Measurements from ENCODE around the gene MYH6. TPM values are rescaled to one million over a fixed set of nuclear protein-coding genes. Genes with fewer than 3 reads are reported as not detected.
"Not testable (repeated sequence)": the region's sequence is repeated elsewhere in the genome, so short reads cannot be mapped to it uniquely, and the experiment has no call there.

Gene MYH6
- total RNA-seq, 1 donor from 2014 or later: not detected

- H3K4me1 ChIP-seq: no peaks in the 10 kb centered on the region
- no peaks in the 10 kb centered on the region for H3K36me3 ChIP-seq
- DNase-seq (ENCODE audit: extremely low spot score in 2 of 2): no peak
Measured at GRCh38 chr14:23404331-23404900, 3.7 kb downstream of the MYH6 start.

GRCh38 chr14:23403908-23404307 lies 4.2 kb downstream of the MYH6 start:
- Histone ChIP-seq H3K27ac (no peak overlapping the region), H3K4me1 (no peaks in the 10 kb centered on the region), H3K27me3 (no peaks in the 10 kb centered on the region), H3K4me3 (no peak overlapping the region), H3K36me3 (no peaks in the 10 kb centered on the region), H3K9me3 (no peaks in the 10 kb centered on the region)
- TF ChIP-seq POLR2A (IDR thresholded peaks at IDR 0.05): no peak
- TF ChIP-seq POLR2AphosphoS5 (IDR thresholded peaks at IDR 0.05; ENCODE audit: insufficient read depth in 1 of 2, low read depth in 1 of 2): no peak
- no peak for TF ChIP-seq CTCF (IDR thresholded peaks at IDR 0.05)
- no peak for DNase-seq (ENCODE audit: extremely low spot score in 2 of 2)
- intact Hi-C loops (cut with DNase I): no loop called here

More at GRCh38 chr14:23404331-23404900, 3.7 kb downstream of the MYH6 start:
- TF ChIP-seq CTCF (IDR thresholded peaks at IDR 0.05) (no peak), POLR2A (IDR thresholded peaks at IDR 0.05) (no peak), POLR2AphosphoS5 (IDR thresholded peaks at IDR 0.05; ENCODE audit: insufficient read depth in 1 of 2, low read depth in 1 of 2) (no peak)
- intact Hi-C loops (cut with DNase I): no loop called here
- no peaks in the 10 kb centered on the region for H3K9me3 ChIP-seq
- H3K4me3 ChIP-seq: no peak overlapping the region
- H3K27me3 ChIP-seq: no peaks in the 10 kb centered on the region
- no peak overlapping the region for H3K27ac ChIP-seq

- no peak for DNase-seq (ENCODE audit: extremely low spot score in 2 of 2)
Measured at GRCh38 chr14:23403139-23403438, 5.0 kb downstream of the MYH6 start.

GRCh38 chr14:23402296-23403138 lies 5.6 kb downstream of the MYH6 start:
- Histone ChIP-seq H3K4me3 (no peak overlapping the region), H3K36me3 (no peaks in the 10 kb centered on the region), H3K9me3 (no peaks in the 10 kb centered on the region), H3K27ac (no peak overlapping the region), H3K27me3 (no peaks in the 10 kb centered on the region), H3K4me1 (no peaks in the 10 kb centered on the region)
- no peak for TF ChIP-seq CTCF (IDR thresholded peaks at IDR 0.05)
- no peak for TF ChIP-seq POLR2AphosphoS5 (IDR thresholded peaks at IDR 0.05; ENCODE audit: insufficient read depth in 1 of 2, low read depth in 1 of 2)
- TF ChIP-seq POLR2A (IDR thresholded peaks at IDR 0.05): no peak
- DNase-seq (ENCODE audit: extremely low spot score in 2 of 2): no peak
- intact Hi-C loops (cut with DNase I): no loop called here

More at GRCh38 chr14:23403139-23403438, 5.0 kb downstream of the MYH6 start:
- intact Hi-C loops (cut with DNase I): no loop called here
- no peaks in the 10 kb centered on the region for H3K4me1 ChIP-seq
- no peaks in the 10 kb centered on the region for H3K9me3 ChIP-seq
- no peaks in the 10 kb centered on the region for H3K36me3 ChIP-seq
- no peak for TF ChIP-seq POLR2A (IDR thresholded peaks at IDR 0.05)
- no peak for TF ChIP-seq CTCF (IDR thresholded peaks at IDR 0.05)
- TF ChIP-seq POLR2AphosphoS5 (IDR thresholded peaks at IDR 0.05; ENCODE audit: insufficient read depth in 1 of 2, low read depth in 1 of 2): no peak
- H3K4me3 ChIP-seq: no peak overlapping the region
- H3K27ac ChIP-seq: no peak overlapping the region
- H3K27me3 ChIP-seq: no peaks in the 10 kb centered on the region

- Histone ChIP-seq H3K9me3 (no peaks in the 10 kb centered on the region), H3K36me3 (no peaks in the 10 kb centered on the region), H3K4me3 (no peak overlapping the region), H3K27me3 (no peaks in the 10 kb centered on the region), H3K27ac (no peak overlapping the region), H3K4me1 (no peaks in the 10 kb centered on the region)
- intact Hi-C loops (cut with DNase I): no loop called here
- DNase-seq (ENCODE audit: extremely low spot score in 2 of 2): no peak
- TF ChIP-seq POLR2A (IDR thresholded peaks at IDR 0.05) (no peak), CTCF (IDR thresholded peaks at IDR 0.05) (no peak), POLR2AphosphoS5 (IDR thresholded peaks at IDR 0.05; ENCODE audit: insufficient read depth in 1 of 2, low read depth in 1 of 2) (no peak)
Measured at GRCh38 chr14:23401291-23401690, 6.8 kb downstream of the MYH6 start.

- H3K27ac ChIP-seq; H3K9me3 ChIP-seq; DNase-seq (ENCODE audit: extremely low spot score in 2 of 2); H3K4me3 ChIP-seq; H3K4me1 ChIP-seq; H3K36me3 ChIP-seq; intact Hi-C loops (cut with DNase I); H3K27me3 ChIP-seq: not testable (repeated sequence)
Measured at GRCh38 chr14:23400496-23401149, 7.5 kb downstream of the MYH6 start.
